Measurements from ENCODE around the gene NOTCH4.
A peak's percentile ranks its signal among the peaks of the same experiment; 100 is the strongest.

NOTCH4 gene

GRCh38 chr6:32178547-32179440, 45.1 kb downstream of the NOTCH4 start:
- peak overlapping the region; percentile 97 for H3K4me3 ChIP-seq (ENCODE audit: low read length)
- TF ChIP-seq, protein P1, sequence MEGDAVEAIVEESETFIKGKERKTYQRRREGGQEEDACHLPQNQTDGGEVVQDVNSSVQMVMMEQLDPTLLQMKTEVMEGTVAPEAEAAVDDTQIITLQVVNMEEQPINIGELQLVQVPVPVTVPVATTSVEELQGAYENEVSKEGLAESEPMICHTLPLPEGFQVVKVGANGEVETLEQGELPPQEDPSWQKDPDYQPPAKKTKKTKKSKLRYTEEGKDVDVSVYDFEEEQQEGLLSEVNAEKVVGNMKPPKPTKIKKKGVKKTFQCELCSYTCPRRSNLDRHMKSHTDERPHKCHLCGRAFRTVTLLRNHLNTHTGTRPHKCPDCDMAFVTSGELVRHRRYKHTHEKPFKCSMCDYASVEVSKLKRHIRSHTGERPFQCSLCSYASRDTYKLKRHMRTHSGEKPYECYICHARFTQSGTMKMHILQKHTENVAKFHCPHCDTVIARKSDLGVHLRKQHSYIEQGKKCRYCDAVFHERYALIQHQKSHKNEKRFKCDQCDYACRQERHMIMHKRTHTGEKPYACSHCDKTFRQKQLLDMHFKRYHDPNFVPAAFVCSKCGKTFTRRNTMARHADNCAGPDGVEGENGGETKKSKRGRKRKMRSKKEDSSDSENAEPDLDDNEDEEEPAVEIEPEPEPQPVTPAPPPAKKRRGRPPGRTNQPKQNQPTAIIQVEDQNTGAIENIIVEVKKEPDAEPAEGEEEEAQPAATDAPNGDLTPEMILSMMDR (conservative IDR thresholded peaks at IDR 0.05; ENCODE audit: low read length), result no peak
- DNase-seq (ENCODE audit: low read depth), result no peak

DNA sequence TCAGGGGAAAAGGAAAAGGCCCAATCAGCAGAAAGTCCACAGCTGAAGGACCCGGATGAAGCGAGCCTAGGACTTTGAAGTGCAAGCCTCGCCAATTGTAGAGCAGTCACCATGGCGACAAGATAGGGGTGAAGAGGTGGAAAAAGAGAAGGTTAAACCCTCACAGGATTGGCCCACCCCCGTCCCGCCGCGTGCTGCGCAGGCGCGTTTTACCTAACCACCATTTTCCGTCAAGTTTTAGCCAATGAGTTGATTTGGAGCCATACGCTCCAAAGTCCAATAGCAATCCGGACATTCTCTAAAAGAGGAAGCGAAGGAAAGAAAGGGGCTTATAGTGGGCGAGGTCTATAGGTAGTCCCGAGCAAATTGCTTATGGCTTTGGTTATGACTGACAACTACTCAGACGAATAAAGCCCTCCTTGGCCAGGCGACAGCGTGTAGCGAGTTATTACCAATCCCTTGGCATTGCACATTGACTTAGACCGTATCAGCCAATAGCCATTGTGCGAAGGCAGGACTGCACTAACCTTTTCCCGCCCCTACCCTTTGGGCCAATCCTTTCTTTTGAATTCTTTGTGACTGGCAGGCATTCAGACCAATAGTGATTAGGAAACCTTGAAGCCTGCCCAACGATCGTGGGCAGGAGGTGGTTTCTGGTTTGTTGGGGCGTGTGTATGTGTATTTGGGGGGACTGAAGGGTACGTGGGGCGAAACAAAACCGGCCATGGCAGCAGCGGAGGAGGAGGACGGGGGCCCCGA, 45.9 kb downstream of the NOTCH4 start, which contains the start of gene RNF5:
Gene RNF5, plus strand, starts transcription at position 618 of the 759 bp plus-strand sequence. Its CDS starts 107 bp downstream, at position 725.
- DNase-seq (ENCODE audit: low read depth), result peak; percentile 100
- TF ChIP-seq, protein P1 (conservative IDR thresholded peaks at IDR 0.05; ENCODE audit: low read length), result no peak
- H3K4me3 ChIP-seq (ENCODE audit: low read length), result peak within 1 kb of the TSS; percentile 97

DNA sequence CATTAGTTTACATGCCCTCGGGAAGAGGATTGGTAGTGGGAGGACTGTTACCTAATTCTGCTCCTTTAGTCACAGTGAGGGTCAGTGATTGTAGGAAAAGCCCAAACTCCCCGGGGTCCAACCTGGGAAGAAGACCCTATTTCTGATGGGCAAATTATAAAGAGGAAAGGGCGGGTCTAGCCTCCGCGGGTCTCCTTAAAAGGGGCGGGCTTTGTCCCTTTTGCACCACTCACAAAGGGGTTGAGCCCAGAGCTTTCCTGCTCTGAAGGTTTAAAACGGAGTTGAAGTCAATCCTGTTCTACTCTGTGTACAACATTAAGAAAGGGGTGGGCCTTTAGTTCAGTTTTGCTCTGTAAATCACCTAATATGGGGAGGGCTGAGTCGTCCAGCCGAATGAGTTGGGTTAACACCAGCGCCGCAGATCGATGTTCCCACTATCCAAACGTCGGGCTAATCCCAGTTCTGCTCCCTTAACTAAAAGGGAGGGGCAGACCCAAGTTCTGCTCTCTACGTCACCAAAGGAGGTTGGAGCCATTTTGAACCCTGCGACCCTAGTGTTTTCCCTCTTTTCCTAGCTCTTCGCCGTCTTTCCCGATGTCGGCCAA, 46.6 kb downstream of the NOTCH4 start:
- TF ChIP-seq, protein P1 (conservative IDR thresholded peaks at IDR 0.05; ENCODE audit: low read length), result no peak
- H3K4me3 ChIP-seq (ENCODE audit: low read length), result peak overlapping the region; percentile 97
- DNase-seq (ENCODE audit: low read depth), result no peak

GRCh38 chr6:32176476-32177182, 47.2 kb downstream of the NOTCH4 start:
- H3K4me3 ChIP-seq (ENCODE audit: low read length), result peak overlapping the region; percentile 97
- TF ChIP-seq, protein P1 (conservative IDR thresholded peaks at IDR 0.05; ENCODE audit: low read length), result no peak
- DNase-seq (ENCODE audit: low read depth), result peak; percentile 40

GRCh38 chr6:32175711-32176475, 48.0 kb downstream of the NOTCH4 start, which contains the start of gene AGPAT1:
Gene AGPAT1 (minus strand): TSS chr6:32176084. CDS start chr6:32171496, 4,588 bp downstream.
- peak within 1 kb of the TSS; percentile 97 for H3K4me3 ChIP-seq (ENCODE audit: low read length)
- DNase-seq (ENCODE audit: low read depth), result peak; percentile 98
- TF ChIP-seq, protein P1 (conservative IDR thresholded peaks at IDR 0.05; ENCODE audit: low read length), result no peak

DNA sequence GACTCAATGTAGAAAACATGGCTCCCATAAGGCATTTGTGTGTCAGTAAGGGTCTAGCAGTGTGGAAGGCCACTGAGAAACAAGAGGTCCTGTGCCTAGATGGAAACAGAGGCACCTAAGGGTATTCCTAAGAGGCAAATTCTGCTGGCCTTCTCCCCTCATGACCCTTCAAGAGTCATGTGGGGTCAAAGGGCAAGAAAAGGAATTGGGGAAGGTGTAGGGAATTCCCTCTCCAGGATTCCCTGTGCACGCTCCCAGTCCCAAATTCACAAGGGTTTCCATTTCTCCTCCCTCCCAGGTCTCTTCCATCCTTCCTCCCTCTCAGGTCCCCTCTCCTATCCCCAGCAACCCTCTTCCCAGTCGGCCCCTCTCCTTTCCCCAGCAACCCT, 48.6 kb downstream of the NOTCH4 start:
- no peak for DNase-seq (ENCODE audit: low read depth)
- TF ChIP-seq, protein P1 (conservative IDR thresholded peaks at IDR 0.05; ENCODE audit: low read length), result no peak
- H3K4me3 ChIP-seq (ENCODE audit: low read length), result peak overlapping the region; percentile 97
